GM18861 (cell line): ENCODE results near the gene CRYGA.
A peak's percentile ranks its signal among the peaks of the same experiment; 100 is the strongest.

ENCODE experiments used
- ATAC-seq: cut with Tn5 transposase; IDR thresholded peaks from one replicate; pipeline ENCODE4 v1.9.1; 2021; ENCODE audit not compliant: unreplicated experiment

Gene CRYGA, protein sequence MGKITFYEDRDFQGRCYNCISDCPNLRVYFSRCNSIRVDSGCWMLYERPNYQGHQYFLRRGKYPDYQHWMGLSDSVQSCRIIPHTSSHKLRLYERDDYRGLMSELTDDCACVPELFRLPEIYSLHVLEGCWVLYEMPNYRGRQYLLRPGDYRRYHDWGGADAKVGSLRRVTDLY

DNA sequence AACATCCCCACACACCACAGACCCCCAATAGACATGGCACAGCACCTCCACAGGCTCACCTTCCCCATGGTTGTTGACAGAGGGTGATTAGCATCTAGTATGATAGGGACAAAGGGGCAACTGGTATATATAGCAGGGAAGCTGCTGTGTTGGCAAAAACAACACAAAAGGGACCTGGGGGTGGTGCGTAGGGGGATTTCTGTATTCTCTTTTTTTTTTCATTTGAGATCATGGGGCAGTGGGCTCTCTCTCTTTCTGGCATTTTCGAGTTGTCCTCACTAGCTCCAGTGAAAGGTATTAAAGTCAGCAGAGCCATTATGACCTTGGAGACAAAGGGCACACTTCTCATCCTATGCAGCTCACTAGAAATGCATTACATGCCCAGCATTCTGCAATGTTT lies at the start of gene CRYGA:
Gene CRYGA (minus strand): TSS at position 101 of the 400 bp plus-strand sequence. CDS start 33 bp downstream, at position 68.
- no peak for ATAC-seq

DNA sequence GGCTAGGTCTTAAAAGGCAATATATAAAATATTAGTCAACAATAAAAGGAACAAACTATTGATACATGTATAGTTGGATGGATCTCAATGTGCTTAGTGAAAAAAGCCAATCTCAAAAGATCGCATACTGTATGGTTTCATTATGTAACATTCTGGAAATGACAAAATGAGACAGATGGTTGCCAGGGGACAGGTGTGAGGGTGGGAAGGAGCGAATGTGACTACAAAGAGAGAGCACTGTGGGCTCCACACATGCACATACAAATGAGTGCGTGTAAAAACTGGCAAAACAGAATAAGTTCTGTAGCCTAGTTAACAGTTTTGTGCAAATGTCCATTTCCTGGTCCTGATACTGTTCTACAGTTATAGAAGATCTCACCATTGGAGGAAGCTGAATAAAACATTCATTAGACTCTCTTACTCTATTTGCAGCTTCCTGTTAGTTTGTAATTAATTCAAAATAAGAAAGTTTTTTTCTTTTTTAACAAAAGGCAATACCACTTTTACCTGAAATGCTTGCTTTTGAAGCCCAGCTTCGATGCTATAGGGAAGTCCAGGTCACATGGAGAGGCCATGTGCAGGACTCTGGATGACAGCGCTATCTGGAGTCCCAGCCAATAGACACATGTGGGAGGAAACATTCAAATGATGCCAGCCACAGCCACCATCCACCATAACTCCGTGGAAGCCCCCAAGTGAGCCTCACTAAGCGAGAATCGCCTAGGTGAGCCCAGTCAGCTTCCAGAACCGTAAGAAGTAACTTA lies 47.5 kb upstream of the CRYGA start:
- ATAC-seq = no peak

DNA sequence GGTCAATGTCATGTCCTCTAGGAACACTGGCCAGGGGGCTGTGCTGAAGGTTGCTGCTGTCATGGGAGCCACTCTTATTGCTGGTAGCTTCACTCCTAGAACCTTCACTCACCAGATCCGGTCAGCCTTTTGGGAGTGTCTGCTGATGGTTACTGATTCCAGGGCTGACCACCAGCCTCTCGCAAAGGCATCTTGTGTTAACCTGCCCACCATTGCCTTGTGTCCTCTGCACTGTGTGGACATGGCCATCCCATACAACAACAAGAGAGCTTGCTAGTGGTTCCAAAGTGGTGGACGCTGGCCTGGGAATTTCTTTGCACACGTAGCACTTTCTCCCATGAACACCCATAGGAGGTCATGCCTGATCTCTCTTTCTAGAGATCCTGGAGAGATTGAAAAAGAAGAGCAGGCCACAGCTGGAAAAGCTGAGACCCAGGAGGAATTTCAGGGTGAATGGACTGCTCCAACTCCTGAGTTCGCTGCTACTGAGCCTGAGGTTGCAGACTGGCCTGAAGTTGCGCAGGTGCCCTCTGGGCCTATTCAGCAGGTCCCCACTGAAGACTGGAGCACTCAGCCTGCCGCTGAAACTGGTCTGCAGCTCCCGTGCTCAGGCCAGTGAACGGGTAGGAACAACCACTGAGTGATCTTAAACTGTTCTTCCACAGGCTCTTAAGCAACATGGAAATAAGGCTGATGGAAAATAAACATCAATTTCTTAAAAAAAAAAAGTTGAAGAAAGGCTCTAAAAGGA lies 45.1 kb upstream of the CRYGA start:
- no peak for ATAC-seq

GRCh38 chr2:208207769-208208168 lies 44.4 kb upstream of the CRYGA start:
- no peak for ATAC-seq

DNA sequence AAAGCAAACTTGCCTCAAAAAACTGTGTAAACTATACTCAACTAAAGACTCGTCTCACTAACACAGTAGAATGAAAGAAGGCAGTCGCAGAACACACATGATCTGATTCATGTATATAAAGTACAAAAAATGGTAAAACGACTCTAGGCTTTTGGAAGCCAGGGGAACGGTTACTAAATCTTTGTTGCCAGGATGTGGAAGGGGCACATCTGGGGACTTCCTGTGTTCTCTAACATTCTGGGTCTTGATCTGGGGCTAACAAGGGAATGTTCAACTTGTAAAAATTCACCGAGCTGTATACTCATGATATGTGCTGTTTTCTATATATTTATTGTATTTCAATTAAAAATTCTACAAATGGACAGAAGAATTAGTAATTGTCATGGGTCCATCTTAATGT lies 40.8 kb upstream of the CRYGA start:
- no peak for ATAC-seq

DNA sequence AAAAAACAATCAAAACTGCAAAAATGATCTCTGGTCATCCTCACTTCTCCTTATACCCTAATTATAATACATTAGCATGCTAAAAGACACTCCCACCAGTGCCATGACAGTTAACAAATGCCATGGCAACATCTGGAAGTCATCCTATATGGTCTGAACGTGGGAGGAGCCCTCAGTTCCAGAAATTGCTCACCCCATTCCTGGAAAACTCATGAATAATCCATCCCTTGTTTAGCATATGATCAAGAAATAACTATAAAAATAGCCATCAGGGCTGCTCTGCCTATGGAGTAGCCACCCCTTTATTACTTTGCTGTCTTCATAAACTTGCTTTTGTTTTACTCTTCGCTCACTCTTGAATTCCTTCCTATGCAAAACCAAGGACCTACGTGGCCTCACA lies 32.1 kb upstream of the CRYGA start:
- ATAC-seq = no peak

GRCh38 chr2:208192611-208193236 lies 29.3 kb upstream of the CRYGA start:
- no peak for ATAC-seq

DNA sequence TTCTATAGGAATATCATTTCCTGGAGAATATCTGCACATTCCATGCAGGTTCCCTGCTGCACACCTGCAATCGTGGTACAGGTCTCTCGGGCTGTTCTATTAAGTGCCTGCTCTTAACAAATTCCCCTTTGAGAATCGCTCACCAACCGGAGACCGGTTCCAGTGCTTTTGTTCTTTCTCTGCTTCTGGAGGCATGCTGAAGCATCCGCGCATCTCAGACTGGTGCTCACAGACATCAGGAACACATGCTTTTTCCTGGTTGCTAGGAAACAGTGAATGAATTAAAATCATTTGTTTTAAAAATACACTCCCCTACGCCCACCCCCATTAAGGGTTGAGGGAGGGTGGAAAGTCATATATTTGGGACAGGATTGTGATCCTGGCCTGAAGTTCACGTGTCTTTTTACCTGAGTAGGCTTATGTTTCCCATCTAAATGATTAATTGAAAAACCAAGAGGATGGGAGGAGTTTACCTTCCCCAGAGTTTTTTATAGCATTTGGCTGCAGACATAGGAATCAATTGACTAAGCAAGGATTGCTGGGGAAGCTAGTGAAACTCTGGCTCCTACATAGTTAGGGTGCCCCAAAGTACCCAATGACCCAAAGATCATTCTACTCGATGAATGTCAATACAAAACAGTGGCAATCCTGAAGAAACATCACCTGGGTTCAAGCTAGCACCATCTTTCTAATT lies 26.6 kb upstream of the CRYGA start, which contains the start of gene C2orf80:
Gene C2orf80 (minus strand): TSS at position 221 of the 694 bp plus-strand sequence. CDS start 3,044 bp downstream, outside the sequence.
- ATAC-seq = no peak

- ATAC-seq = no peak
Measured at GRCh38 chr2:208189069-208189809, 25.9 kb upstream of the CRYGA start.

DNA sequence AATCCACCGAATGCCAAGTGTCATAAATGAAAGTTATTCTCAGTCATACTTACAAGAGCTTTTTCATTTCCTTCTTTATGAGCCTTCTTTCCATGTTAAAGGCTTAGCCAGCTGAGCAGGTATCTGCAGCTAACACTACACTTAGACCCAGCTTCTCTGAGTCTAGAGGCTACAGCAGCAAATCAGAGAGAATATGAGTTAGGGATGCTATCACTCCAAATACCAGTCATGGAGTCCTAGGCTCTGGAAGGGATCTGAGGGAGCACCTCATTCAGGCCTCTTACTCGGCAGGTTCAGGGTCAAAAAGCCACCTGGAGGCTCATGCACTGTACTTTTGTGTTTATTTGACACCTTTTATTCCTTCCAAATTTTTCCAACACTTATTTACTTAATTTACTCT lies 23.5 kb upstream of the CRYGA start:
- ATAC-seq = no peak

- no peak for ATAC-seq
Measured at GRCh38 chr2:208186465-208186864, 23.1 kb upstream of the CRYGA start.

- no peak for ATAC-seq
Measured at GRCh38 chr2:208183972-208184705, 20.8 kb upstream of the CRYGA start.

DNA sequence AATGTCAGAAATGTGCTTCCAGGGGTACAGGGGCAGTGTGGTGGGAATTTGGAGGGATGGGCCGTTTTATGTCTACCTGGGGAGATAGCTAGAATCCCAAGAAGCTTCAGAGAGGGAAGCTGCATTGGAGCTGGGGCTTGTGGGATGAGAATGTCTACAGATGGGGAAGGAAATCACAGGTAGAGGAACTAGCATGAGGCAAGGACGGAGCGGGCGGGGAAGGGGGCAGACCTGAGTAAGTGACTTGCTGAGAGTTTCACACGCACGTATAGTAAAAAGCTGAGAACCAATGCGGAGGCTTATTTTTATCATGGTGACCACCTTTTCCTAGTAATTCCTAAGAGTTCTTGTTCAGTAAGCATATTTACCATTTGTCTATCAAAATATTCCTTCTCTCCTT lies 20.1 kb upstream of the CRYGA start:
- no peak for ATAC-seq

GRCh38 chr2:208182835-208183234 lies 19.4 kb upstream of the CRYGA start:
- ATAC-seq = no peak

DNA sequence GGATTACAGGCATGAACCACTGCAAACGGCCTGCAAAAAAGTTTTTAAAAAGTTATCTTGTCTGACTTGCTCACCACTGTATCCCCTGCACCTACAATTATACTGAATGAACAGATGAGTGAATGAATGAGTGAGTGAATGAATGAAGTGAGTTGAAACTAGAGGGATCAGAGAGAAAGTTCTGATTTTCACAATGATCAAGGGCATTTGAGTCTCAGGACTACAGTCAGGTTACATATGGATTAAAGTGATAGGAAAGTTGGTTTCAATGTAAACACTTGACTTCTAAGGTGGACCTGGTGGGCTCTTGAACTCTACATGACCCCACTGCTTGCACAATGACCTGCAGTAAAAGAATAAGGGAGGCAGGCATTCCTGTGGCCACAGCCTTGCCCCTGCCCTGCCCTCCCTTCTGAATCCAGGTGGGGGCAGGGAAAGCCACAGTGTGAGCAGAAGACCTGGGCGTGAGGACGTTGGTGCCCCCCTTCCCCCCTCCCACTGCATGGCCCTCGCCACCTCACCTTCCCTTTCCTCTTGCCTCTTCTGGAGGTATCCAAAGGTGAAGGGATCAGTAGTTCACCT lies 15.7 kb upstream of the CRYGA start:
- no peak for ATAC-seq

GRCh38 chr2:208175840-208176153 lies 12.4 kb upstream of the CRYGA start:
- ATAC-seq = no peak

DNA sequence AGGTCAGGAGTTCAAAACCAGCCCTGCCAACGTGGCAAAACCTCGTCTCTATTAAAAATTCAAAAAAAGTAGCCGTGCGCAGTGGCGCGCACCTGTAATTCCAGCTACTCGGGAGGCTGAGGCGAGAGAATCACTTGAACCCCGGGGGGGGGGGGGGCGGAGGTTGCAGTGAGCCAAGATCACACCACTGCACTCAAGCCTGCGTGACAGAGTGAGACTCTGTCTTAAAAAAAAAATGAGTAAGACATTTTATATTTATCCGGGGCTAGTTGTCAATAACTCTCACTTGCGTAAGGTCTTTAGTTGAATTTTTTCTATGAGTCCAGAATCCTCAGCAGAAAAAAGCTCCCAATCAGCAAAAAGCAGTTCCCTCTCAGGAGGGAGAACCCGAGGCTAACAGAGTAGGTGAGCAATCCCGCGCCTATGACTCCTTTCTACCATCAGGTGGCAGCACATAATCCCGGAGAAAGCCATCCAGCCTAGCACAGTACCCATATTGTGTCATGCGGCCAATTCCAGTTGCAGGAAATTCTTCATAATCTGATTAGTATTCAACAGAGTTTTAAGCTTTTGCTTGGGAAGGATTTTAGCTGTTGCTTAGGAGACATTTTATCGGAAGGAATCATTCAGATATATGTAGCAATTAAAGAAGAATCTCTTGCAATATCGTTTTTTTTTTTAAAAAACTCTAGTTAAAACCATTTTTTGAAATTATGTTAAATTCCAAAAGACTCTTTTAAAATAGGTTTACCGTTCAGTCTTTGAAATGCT lies 11.9 kb upstream of the CRYGA start:
- ATAC-seq = peak; percentile 95

GRCh38 chr2:208174144-208174543 lies 10.8 kb upstream of the CRYGA start:
- no peak for ATAC-seq

DNA sequence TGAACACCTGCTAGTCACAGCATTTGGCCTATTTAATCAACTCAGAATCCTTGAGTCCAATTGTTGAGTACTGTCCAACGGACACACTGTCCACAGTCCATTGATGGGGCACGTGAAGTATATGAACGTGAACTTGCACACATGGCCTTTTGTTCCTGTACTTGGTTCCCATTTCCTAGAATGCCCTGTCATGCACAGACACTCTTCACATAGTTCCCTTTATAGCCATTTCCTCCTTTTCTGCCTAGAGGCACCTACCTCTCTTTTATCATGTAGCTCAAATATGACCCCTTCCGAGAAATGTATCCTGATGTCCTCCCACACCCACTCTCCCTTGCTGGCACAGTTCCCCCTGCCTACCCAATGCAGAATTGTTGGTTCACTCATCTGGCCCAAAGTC lies 8.7 kb upstream of the CRYGA start:
- ATAC-seq = no peak
